DMS153 treated with DMSO at 0.1 percent for 48 hours (cell line): ENCODE data around the gene KCNN4.

Experiments
- DNase-seq: peaks from one replicate; lab custom pipeline; 2025; ENCODE audit not compliant: unreplicated experiment; lab: John Stamatoyannopoulos, UW

KCNN4 gene

DNA sequence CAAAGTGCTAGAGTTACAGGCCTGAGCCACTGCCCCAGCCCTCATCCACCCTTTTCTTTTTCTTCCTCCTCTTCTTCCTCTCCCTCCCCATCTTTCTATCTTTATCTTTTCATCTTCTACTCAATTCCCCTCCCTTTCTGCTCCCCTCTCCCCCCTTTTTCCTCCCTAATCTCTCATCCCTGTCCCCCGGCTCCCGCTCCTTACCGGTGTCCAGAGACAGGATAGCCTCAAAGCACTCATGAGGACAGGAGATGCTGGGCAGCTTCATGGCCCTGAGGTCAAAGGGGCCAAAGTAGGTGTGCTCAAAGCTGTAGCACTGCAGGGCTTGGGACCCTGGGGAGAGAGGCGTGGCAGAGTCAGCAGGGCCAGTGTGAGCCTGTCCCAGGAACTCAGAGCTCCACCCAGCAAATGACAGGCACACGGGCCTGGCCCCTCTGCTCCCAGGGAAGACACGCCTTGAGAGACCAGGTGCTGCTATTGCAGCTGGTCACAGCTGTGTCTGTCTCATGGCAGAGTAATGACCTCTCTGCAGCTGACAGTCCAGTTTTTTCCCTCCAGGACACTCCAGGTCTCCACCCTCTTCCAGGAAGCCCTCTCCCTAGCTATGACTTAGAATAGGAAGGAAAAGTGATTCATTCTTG is 18.8 kb upstream of the KCNN4 start:
- DNase-seq = no peak

DNA sequence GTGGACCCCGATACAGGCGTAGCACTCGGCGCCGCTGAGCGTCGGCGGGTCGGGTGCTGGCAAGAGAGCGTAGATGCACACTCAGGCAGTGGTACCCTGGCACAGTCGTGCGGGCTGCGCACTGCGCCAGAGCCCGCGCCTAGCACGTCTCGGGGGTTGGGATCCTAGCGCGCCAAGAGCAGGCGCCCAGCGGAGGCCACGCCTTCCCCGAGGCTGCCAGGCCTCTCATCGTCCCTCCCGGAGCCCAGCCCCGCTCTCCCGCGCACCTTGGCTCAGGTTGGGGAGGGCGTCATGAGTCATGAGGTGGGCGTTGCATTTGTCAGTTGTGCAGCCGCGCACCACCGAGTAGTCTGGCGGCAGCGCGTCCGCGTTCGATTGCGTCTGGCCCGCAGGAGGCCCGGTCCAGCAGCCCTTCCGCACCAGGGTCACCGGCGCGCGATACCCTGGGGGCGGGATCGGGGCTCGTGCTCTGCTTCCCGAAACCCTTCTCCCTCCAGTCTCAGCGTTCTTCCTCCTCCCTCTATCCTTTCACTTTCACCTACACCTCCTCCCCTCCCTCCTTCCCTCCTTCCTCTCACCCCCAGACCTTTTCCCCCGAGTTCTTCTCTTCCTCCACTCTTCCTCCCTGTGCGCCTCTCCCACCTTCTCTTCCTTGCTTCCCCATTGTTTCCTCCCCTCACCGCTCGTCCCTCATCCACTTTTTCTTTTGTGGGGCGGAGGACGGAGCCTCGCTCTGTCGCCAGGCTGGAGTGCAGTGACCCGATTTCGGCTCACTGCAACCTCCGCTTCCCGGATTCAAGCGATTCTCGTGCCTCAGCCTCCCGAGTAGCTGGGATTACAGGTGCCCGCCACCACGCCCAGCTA is 18.0 kb upstream of the KCNN4 start:
- no peak for DNase-seq

GRCh38 chr19:43798026-43798545 is 17.3 kb upstream of the KCNN4 start:
- DNase-seq = no peak

- no peak for DNase-seq
Measured at GRCh38 chr19:43797556-43797955, 16.8 kb upstream of the KCNN4 start.

GRCh38 chr19:43797118-43797517 is 16.3 kb upstream of the KCNN4 start:
- DNase-seq = no peak

GRCh38 chr19:43790587-43790986 is 9.8 kb upstream of the KCNN4 start:
- no peak for DNase-seq

- DNase-seq = no peak
Measured at GRCh38 chr19:43789029-43789428, 8.3 kb upstream of the KCNN4 start.

GRCh38 chr19:43786665-43787064 is 5.9 kb upstream of the KCNN4 start:
- no peak for DNase-seq

DNA sequence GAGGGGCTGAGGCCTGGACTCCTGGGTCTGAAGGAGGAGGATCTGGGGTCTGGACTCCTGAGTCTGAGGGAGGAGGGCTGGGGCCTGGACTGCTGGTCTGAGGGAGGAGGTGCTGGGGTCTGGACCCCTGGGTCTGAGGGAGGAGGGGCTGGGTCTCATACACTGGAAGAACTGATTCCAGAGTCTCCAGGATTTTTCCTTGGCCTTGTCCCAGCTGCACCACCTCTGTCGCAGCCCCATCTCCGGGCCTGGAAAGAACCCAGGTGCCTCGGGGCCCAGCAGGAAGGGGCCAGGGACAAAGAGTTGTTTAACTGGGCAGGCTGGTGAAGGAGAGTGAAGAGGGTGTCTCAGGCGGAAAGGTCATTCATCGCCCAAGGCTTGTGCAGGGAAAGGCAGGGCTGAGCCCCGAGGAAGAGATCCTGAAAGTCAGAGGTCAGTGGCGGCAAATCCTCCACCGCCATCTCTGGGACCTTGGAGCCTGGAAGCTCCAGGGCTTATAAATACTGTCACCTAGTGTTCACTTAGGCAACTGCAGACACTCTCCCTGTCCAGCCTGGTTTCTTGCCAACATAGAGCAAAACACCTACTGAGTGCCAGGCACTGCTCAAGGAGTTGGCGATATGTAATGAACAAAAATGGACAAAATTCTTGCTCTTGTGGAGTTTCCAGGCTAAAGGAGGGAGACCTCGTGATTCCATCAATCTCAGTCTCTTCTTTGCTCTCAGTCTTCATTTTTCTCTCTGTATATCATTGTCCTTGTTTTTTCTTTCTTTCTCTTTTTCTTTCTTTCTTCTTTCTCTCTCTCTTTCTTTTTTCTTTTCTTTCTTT is 4.4 kb upstream of the KCNN4 start:
- peak; percentile 43 for DNase-seq

DNA sequence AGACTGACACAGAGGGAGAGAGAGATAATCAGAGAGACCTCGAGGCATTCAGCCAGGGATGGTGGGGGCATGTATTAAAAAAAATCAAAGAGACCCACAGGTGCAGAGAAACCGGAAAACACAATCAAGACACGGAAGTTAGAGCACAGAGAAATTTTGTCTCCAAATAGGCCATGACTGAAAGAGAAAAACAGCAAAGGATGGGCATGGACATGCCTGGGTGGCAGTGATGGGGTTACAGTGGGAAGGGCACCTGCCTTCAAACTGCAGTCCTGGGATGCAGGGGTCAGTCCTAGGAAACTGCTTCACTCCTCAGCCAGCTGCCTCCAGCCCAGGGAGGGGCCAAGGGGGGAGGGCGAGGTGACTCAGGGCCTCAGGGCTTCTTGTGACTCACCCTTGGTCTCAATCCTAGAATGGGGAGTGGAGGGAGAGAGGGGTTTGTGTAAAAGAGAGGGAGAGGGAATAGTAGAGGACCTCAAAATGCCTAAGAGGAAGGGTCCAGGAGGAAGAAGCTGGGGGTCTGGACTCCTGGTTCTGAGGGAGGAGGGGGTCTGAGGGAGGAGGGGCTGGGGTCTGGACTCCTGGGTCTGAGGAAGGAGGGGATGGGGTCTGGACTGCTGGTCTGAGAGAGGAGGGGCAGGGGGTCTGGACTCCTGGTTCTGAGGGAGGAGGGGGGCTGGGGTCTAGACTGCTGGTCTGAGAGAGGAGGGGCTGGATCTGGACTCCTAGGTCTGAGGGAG is 3.6 kb upstream of the KCNN4 start:
- DNase-seq = no peak

DNA sequence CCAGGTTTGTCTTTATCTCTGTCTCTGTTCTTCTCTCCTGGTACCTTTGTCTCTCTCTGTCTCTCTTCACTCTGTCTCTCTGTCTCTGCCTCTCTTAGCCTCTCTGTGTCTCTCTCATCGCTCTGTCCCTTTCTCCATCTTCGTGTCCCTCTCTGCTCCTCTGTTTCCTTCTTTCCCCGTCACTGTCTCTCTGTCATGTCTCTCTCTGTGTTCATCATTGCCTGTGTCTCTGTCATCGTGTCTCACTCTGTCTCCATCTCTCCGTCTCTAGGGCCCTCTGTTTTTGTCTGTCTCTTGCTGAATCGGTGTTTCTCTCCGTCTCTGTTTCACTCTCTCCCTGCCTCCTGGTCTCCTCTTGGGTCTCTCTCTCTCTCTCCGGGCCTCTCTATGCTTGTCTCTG is 2.9 kb upstream of the KCNN4 start:
- DNase-seq = no peak

DNA sequence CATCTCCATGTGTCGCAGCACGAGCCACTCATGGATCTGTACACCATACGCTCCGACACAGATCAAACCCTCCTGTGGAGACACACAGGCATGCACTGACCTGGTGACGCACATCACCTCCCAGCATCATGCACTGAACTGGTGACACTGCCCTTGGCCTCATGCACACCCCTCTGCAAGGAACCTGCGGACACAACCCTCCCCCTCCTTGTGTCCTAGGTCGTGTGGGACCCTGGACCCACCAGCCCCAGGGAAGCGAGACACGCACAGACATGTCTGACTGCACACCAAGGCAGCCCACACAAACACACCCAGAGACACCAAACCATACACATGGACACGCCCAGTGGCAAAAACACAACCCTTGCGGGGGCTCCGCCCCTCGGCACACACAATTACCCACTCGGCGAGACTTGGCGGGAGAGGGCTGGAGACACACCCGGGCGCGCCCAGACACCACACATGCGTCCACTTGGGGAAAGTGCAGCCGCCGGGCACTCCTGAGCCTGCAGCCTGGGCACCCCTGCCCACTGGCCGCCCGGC is 2.0 kb upstream of the KCNN4 start:
- DNase-seq = no peak

DNA sequence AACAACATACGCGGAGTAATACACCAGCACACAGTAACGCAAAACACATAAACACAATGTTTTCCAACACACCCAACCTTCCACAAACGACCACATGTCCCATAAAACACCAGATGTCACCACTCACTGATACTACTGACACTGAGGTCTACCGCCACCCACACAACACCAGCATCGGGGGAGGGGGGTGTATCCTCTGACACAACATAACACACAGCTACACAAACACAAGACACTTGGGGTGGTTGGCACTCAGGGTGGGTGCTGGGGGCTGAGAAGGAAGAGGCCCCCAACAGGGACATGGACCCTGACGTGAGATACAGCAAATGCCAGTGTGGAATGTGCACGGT is 1.5 kb upstream of the KCNN4 start:
- DNase-seq = no peak

DNA sequence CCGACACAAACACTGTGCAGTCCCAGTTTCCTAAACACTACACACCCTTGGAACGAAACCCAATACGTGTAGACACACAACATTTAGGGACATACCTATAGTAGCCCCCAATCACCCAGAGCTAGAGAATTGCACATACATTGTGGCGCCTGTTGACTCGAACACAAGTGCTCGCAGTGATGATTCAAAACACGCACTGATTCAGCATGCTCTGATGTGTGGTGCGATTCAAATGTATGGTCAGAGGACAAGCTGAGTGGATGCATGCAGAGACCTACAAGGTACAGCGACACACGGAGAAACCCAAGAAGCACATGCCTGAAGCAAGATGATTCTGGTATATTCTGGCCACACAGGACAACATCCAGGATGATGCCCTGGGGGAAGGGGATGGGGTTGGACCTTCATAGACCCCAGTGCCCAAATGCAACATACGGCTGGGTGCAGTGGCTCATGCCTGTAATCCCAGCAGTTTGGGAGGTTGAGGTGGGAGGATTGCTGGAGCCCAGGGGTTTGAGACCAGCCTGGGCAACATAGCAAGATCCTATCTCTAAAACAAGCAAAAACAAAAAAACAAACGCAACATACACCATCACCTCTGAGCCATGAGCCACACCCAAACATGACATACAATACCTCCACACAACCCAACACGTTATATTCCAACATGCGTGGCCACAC is 997 bp upstream of the KCNN4 start:
- no peak for DNase-seq

DNA sequence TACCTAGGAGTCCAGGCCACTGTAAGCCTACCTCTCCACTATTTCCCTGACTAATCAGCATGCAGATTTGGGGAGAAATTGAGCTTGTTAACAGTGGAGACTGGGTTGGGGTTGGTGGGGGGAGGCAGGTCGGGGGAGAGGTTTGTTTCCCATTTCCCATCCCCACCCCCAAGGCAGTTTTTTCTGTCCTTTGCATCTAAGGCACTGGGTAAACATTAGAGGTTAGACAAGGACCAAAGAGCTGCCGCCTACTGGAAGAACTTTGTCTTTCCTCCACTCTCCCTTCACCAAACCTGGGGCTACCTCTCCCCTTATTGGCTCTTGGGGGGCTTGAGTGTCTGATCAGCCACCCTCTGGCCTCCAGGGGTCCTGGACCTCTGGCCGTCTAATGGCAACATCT is 953 bp downstream of the KCNN4 start:
- no peak for DNase-seq

- no peak for DNase-seq
Measured at GRCh38 chr19:43779147-43779819, 1.5 kb downstream of the KCNN4 start.

GRCh38 chr19:43778651-43779050 is 2.1 kb downstream of the KCNN4 start:
- DNase-seq = no peak

- no peak for DNase-seq
Measured at GRCh38 chr19:43777163-43777695, 3.5 kb downstream of the KCNN4 start.

DNA sequence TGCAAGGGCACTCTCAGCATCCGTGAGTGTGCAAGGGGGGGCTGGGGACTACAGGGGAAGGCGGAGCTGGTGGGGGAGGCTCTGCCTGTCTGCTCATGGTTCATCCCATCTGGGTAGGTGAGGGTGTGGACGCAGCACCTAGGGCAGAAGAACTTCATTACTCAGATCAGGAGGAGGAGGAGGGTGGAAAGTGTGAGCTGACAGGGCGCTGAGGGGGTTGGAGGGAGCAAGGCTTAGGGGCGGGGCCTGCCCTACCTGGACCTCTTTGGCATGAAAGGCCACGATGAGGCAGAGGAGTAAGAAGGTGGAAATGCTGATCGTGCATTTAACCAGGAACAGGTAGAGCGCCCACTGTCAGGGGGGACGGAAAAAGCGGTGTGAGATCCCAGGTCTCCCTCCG is 4.5 kb downstream of the KCNN4 start:
- no peak for DNase-seq
